H1 (cell line): ENCODE measurements around the gene HRH2. TPM values are rescaled to one million over a fixed set of nuclear protein-coding genes. Genes with fewer than 3 reads are reported as not detected.

ENCODE experiments used
- CTCF ChIA-PET: fragments of 300-600 bp; sonication (Branson Sonifier 250); formaldehyde crosslinking; loops from one replicate; lab custom pipeline; 2021; ENCODE audit not compliant: partially characterized antibody; lab: Charles Lee
- POLR2A ChIA-PET: fragments of 300-600 bp; sonication (Branson Sonifier 250); formaldehyde crosslinking; loops from one replicate; lab custom pipeline; 2021; ENCODE audit warnings: inconsistent platforms; ENCODE audit not compliant: partially characterized antibody; lab: Charles Lee
- DNase-seq, 2 experiments: peaks; one replicate each; pipeline versions ENCODE4 v3.0.0 to v3.0.0-alpha.2; 2010 to 2022; ENCODE audit warnings: low spot score in 2 of 2, low read depth in 1 of 2, mixed read lengths in 1 of 2
- FAIRE-seq: peaks from 2 replicates; lab custom pipeline; 2011; peaks lifted over from hg19 to GRCh38; lab: Jason Lieb, UNC
- H2AFZ ChIP-seq: 2 replicates; pipeline ENCODE4 v1.8.1; 2012; ENCODE audit warnings: low read length, inconsistent platforms
- H2AK5ac ChIP-seq: 2 replicates; pipeline ENCODE4 v1.6.1; 2013; ENCODE audit warnings: low read depth, low read length
- H2BK120ac ChIP-seq: replicated peaks from 2 replicates; pipeline ENCODE3; 2013; ENCODE audit warnings: low read depth, low read length, inconsistent platforms
- H2BK12ac ChIP-seq: 2 replicates; pipeline ENCODE4 v1.6.1; 2013; ENCODE audit warnings: low read depth, low read length
- H2BK15ac ChIP-seq: 2 replicates; pipeline ENCODE4 v1.6.1; 2013; ENCODE audit warnings: low read length
- H2BK20ac ChIP-seq: 2 replicates; pipeline ENCODE4 v1.6.1; 2013; ENCODE audit warnings: low read length
- H2BK5ac ChIP-seq: 2 replicates; pipeline ENCODE4 v1.6.1; 2013; ENCODE audit warnings: low read depth, low read length
- H3K14ac ChIP-seq: 2 replicates; pipeline ENCODE4 v1.6.1; 2013; ENCODE audit warnings: inconsistent platforms; ENCODE audit not compliant: insufficient read length
- H3K18ac ChIP-seq: 2 replicates; pipeline ENCODE4 v1.6.1; 2013; ENCODE audit warnings: low read length; ENCODE audit errors: extremely low read depth
- H3K23ac ChIP-seq: 2 replicates; pipeline ENCODE4 v1.6.1; 2013; ENCODE audit warnings: inconsistent platforms; ENCODE audit not compliant: insufficient read length
- H3K23me2 ChIP-seq: 2 replicates; pipeline ENCODE4 v1.6.1; 2013; ENCODE audit warnings: low read depth, low read length
- H3K27ac ChIP-seq: 2 replicates; pipeline ENCODE4 v1.6.1; 2011; ENCODE audit warnings: low read depth, low read length, inconsistent platforms
- H3K27me3 ChIP-seq, 4 experiments: replicated peaks in 1 of 4; 1 replicate in 1 of 4; 2 replicates in 3 of 4; pipeline versions ENCODE4 v1.6.1 to v1.8.1; 2011 to 2013; ENCODE audit warnings: low read length in 3 of 4, mild to moderate bottlenecking in 3 of 4, inconsistent platforms in 2 of 4, mixed read lengths in 2 of 4, moderate library complexity in 1 of 4; ENCODE audit not compliant: control insufficient read depth in 3 of 4, insufficient read depth in 3 of 4; ENCODE audit errors: extremely low read depth in 1 of 4
- H3K36me3 ChIP-seq, 4 experiments: 2 replicates each; pipeline versions ENCODE4 v1.6.1 to v1.8.1; 2011 to 2013; ENCODE audit warnings: mild to moderate bottlenecking in 4 of 4, low read length in 3 of 4, moderate library complexity in 2 of 4, control low read depth in 1 of 4, inconsistent platforms in 1 of 4; ENCODE audit not compliant: insufficient read depth in 4 of 4, control insufficient read depth in 2 of 4
- H3K4ac ChIP-seq: replicated peaks from 2 replicates; pipeline ENCODE3; 2013; ENCODE audit warnings: low read length, low read depth, mixed read lengths, inconsistent platforms; ENCODE audit not compliant: insufficient read length
- H3K4me1 ChIP-seq, 4 experiments: replicated peaks in 1 of 4; 1 replicate in 1 of 4; 2 replicates in 3 of 4; pipeline versions ENCODE4 v1.6.1 to v1.8.1; 2011 to 2013; ENCODE audit warnings: low read length in 3 of 4, inconsistent platforms in 2 of 4, mixed read lengths in 1 of 4; ENCODE audit not compliant: insufficient read depth in 4 of 4, control insufficient read depth in 3 of 4
- H3K4me2 ChIP-seq, 2 experiments: 2 replicates each; pipeline versions ENCODE4 v1.6.1 to v1.8.1; 2011 to 2013; ENCODE audit warnings: low read depth in 2 of 2, low read length in 2 of 2, control low read depth in 1 of 2, inconsistent platforms in 1 of 2, mild to moderate bottlenecking in 1 of 2; ENCODE audit not compliant: insufficient read depth in 1 of 2
- H3K4me3 ChIP-seq, 4 experiments: fragments of 200-600, 300-600 bp in 1 of 4; sonication (generic), shearing (Covaris generic), sonication (Bioruptor Twin) in 1 of 4; 2 replicates each; pipeline versions ENCODE4 v1.5.1 to v1.8.1; 2011 to 2016; ENCODE audit warnings: low read length in 4 of 4, low read depth in 3 of 4, control low read depth in 2 of 4, inconsistent platforms in 2 of 4, mild to moderate bottlenecking in 2 of 4, mixed read lengths in 1 of 4, moderate library complexity in 1 of 4; ENCODE audit not compliant: insufficient read depth in 2 of 4; ENCODE audit errors: extremely low read depth in 1 of 4
- H3K56ac ChIP-seq: replicated peaks from 2 replicates; pipeline ENCODE3; 2013; ENCODE audit warnings: low read depth, mild to moderate bottlenecking, mixed read lengths, low read length, inconsistent platforms; ENCODE audit not compliant: insufficient read length
- H3K79me1 ChIP-seq: 2 replicates; pipeline ENCODE4 v1.6.1; 2013; ENCODE audit warnings: low read depth, low read length, control low read depth
- H3K79me2 ChIP-seq, 2 experiments: 2 replicates each; pipeline versions ENCODE4 v1.6.1 to v1.8.1; 2012 to 2013; ENCODE audit warnings: low read length in 2 of 2, mild to moderate bottlenecking in 2 of 2, inconsistent platforms in 1 of 2; ENCODE audit not compliant: insufficient read depth in 2 of 2, control insufficient read depth in 1 of 2
- H3K9ac ChIP-seq, 4 experiments: replicated peaks in 1 of 4; 1 replicate in 1 of 4; 2 replicates in 3 of 4; pipeline versions ENCODE4 v1.6.1 to v1.8.1; 2011 to 2013; ENCODE audit warnings: low read depth in 3 of 4, low read length in 3 of 4, control low read depth in 2 of 4, mild to moderate bottlenecking in 2 of 4, moderate library complexity in 2 of 4, inconsistent platforms in 1 of 4; ENCODE audit errors: extremely low read depth in 1 of 4
- H3K9me3 ChIP-seq, 2 experiments: 2 replicates each; pipeline versions ENCODE4 v1.6.1 to v1.8.1; 2012 to 2013; ENCODE audit warnings: mild to moderate bottlenecking in 2 of 2, moderate library complexity in 2 of 2, control low read depth in 1 of 2, inconsistent platforms in 1 of 2, low read depth in 1 of 2, low read length in 1 of 2, mixed read lengths in 1 of 2; ENCODE audit not compliant: insufficient read depth in 2 of 2
- H4K20me1 ChIP-seq, 2 experiments: replicated peaks in 1 of 2; 2 replicates each; pipeline versions ENCODE3 to v1.8.1; 2011 to 2013; ENCODE audit warnings: inconsistent platforms in 2 of 2, low read length in 2 of 2, mild to moderate bottlenecking in 1 of 2; ENCODE audit not compliant: insufficient read depth in 2 of 2, control insufficient read depth in 1 of 2
- H4K5ac ChIP-seq: 2 replicates; pipeline ENCODE4 v1.6.1; 2013; ENCODE audit warnings: low read length, low read depth, mixed read lengths, inconsistent platforms; ENCODE audit not compliant: insufficient read length
- H4K8ac ChIP-seq: 2 replicates; pipeline ENCODE4 v1.8.0; 2013; ENCODE audit warnings: mild to moderate bottlenecking, moderate library complexity, low read length, inconsistent platforms; ENCODE audit not compliant: insufficient read depth; ENCODE audit errors: extremely low read depth
- H4K91ac ChIP-seq: replicated peaks from 2 replicates; pipeline ENCODE3; 2013; ENCODE audit warnings: low read length, mixed read lengths, inconsistent platforms; ENCODE audit not compliant: insufficient read length
- KDM4A ChIP-seq: IDR thresholded peaks from one replicate; pipeline ENCODE4 v1.7.1; 2012; ENCODE audit warnings: low read depth, mild to moderate bottlenecking, moderate library complexity, low read length, inconsistent platforms; ENCODE audit not compliant: severe bottlenecking
- SP2 ChIP-seq: IDR thresholded peaks from 2 replicates; pipeline ENCODE4 v1.6.1; 2012; ENCODE audit warnings: mild to moderate bottlenecking, low read length, inconsistent platforms
- TAF7 ChIP-seq: optimal IDR thresholded peaks from 2 replicates; pipeline ENCODE3; 2011; ENCODE audit warnings: low read depth, mild to moderate bottlenecking, inconsistent platforms, low read length, moderate library complexity, borderline replicate concordance
- WGBS, 2 experiments: shearing (Covaris generic) in 1 of 2; methylation state at CpG; one replicate each; pipeline versions ENCODE4 v1.1.6 to v1.1.7; 2013 to 2015; ENCODE audit warnings: low lambda C conversion rate in 2 of 2, mixed read lengths in 2 of 2, inconsistent platforms in 1 of 2, low coverage in 1 of 2, missing lambda C conversion rate in 1 of 2; ENCODE audit not compliant: insufficient replicate concordance in 2 of 2, insufficient coverage in 1 of 2, insufficient read length in 1 of 2; ENCODE audit errors: extremely low coverage in 1 of 2, missing lambda C conversion rate in 1 of 2; 5-methylcytosine and 5-hydroxymethylcytosine counted together
- polyA plus RNA-seq, 7 experiments: library from polyadenylated mRNA; depleted of rRNA in 3 of 7; stranded (reverse) in 5 of 7; unstranded in 2 of 7; fragments of >200 nt in 5 of 7; fragments of 200-250 nt in 2 of 7; gene quantifications; 1 replicate in 5 of 7; 2 replicates in 1 of 7; 4 replicates in 1 of 7; pipeline versions ENCODE4 v1.2.1 to v1.2.3, GENCODE V29; 2011 to 2013; ENCODE audit warnings: missing spikeins in 2 of 7, mixed read lengths in 2 of 7
- total RNA-seq: library from RNA; stranded (reverse); fragmentation: NEBNext Ultra II Directional; extraction: Animal tissue kit (Norgen Biotek cat#: 25700); gene quantifications from 2 replicates; pipeline ENCODE4 v1.2.1, GENCODE V29; 2021

The HRH2 gene
- total and polyA plus RNA-seq, 2 of the 8 experiments (the other 6 are each of a cell fraction or from before 2014, with no cell fraction given): 7.8 to 8.1 TPM

GRCh38 chr5:175710326-175710725, 52.5 kb downstream of the HRH2 start:
- H3K9me3 ChIP-seq: peaks cover 8 to 11% of the 10 kb centered on the region in 2 experiments; a peak in 3 of 4 replicates
- no peaks in the 10 kb centered on the region for H3K4me1 ChIP-seq
- ChIA-PET CTCF (interaction anchor here (0.7 to 3.1 kb wide), 7 partner anchors 9 to 246 kb away, joined by 3 to 17 read pairs (median 9); no protein-coding TSS in a partner anchor), POLR2A (interaction anchor here (1.3 to 1.5 kb wide), 2 partner anchors 19 to 69 kb away, joined by 3 read pairs; no protein-coding TSS in a partner anchor)
- no peak overlapping the region for H3K14ac ChIP-seq
- H2BK12ac ChIP-seq: no peak overlapping the region
- H3K27ac ChIP-seq: no peak overlapping the region
- no peak overlapping the region for H2BK15ac ChIP-seq
- H3K4me3 ChIP-seq: no peak overlapping the region
- no peak overlapping the region for H2BK5ac ChIP-seq
- TF ChIP-seq KDM4A (no peak), SP2 (no peak), TAF7 (no peak)
- DNase-seq (no peak), FAIRE-seq (no peak)
- no peak overlapping the region for H3K9ac ChIP-seq
- no peak overlapping the region for H3K18ac ChIP-seq
- WGBS, 2 experiments: 94% methylated on average over 6 of the region's 6 CpGs; no CpG with 5 or more reads in 1 of the 2 experiments
- no peak overlapping the region for H3K4ac ChIP-seq
- no peak overlapping the region for H3K56ac ChIP-seq
- H2AFZ ChIP-seq: no peak overlapping the region
- no peak overlapping the region for H4K5ac ChIP-seq
- no peaks in the 10 kb centered on the region for H4K20me1 ChIP-seq
- H4K91ac ChIP-seq: no peak overlapping the region
- H4K8ac ChIP-seq: no peak overlapping the region
- no peak overlapping the region for H2AK5ac ChIP-seq
- H2BK120ac ChIP-seq: no peak overlapping the region
- H3K36me3 ChIP-seq: no peaks in the 10 kb centered on the region
- no peaks in the 10 kb centered on the region for H3K79me1 ChIP-seq
- H3K4me2 ChIP-seq: no peak overlapping the region
- no peak overlapping the region for H2BK20ac ChIP-seq
- H3K23ac ChIP-seq: no peak overlapping the region
- H3K23me2 ChIP-seq: no peaks in the 10 kb centered on the region
- no peaks in the 10 kb centered on the region for H3K79me2 ChIP-seq
- H3K27me3 ChIP-seq: peaks cover 0 to 6% (median 0%) of the 10 kb centered on the region in 4 experiments; a peak in 1 of 7 replicates
